Thoracic aorta (tissue), 2 donors: ENCODE results near the gene CYP4V2. TPM values are rescaled to one million over a fixed set of nuclear protein-coding genes. Genes with fewer than 3 reads are reported as not detected.

ENCODE experiments used
- ATAC-seq: fragments of 150-250 bp; one replicate; pipeline ENCODE4 v1.8.0; 2017; ENCODE audit warnings: low read depth; ENCODE audit not compliant: insufficient number of reproducible peaks, low FRiP score
- DNase-seq: peaks from one replicate; pipeline ENCODE4 v3.0.0-alpha.2; 2020; ENCODE audit warnings: low spot score
- H3K27ac ChIP-seq, 2 donors: fragments of 200-600 bp; sonication (generic); 1 replicate in 1 of 2; 2 replicates in 1 of 2; pipeline ENCODE4 v1.5.1; 2016; ENCODE audit warnings: mild to moderate bottlenecking in 2 of 2, moderate library complexity in 2 of 2
- H3K27me3 ChIP-seq: fragments of 200-600 bp; sonication (generic); replicated peaks from 2 replicates; pipeline ENCODE4 v1.6.0; 2016; ENCODE audit warnings: mild to moderate bottlenecking; ENCODE audit not compliant: insufficient read depth
- H3K36me3 ChIP-seq: fragments of 200-600 bp; sonication (generic); one replicate; pipeline ENCODE4 v1.5.1; 2016
- H3K4me1 ChIP-seq, 2 donors: fragments of 200-600 bp; sonication (generic); 1 replicate in 1 of 2; 2 replicates in 1 of 2; pipeline versions ENCODE4 v1.5.1 to v1.6.0; 2016; ENCODE audit warnings: low read depth in 2 of 2, mild to moderate bottlenecking in 1 of 2; ENCODE audit not compliant: control insufficient read depth in 1 of 2
- H3K4me3 ChIP-seq: fragments of 200-600 bp; sonication (generic); 2 replicates; pipeline ENCODE4 v1.5.1; 2016; ENCODE audit warnings: mild to moderate bottlenecking
- H3K9me3 ChIP-seq: fragments of 200-600 bp; sonication (generic); 2 replicates; pipeline ENCODE4 v1.5.1; 2016
- total RNA-seq, 2 donors: library from RNA; depleted of rRNA; stranded (reverse); fragments of >200 nt; gene quantifications; one replicate each; pipeline versions ENCODE4 v1.1.0 to v1.2.3, GENCODE V29; 2016
- TF ChIP-seq, protein P1 (sequence below): fragments of 200-600 bp; sonication (generic); IDR thresholded peaks from one replicate; pipeline ENCODE4 v1.5.1; 2019; ENCODE audit warnings: antibody characterized with exemption

Gene CYP4V2
- total RNA-seq, 2 donors from 2014 or later = 41.8 to 61.2 TPM

DNA sequence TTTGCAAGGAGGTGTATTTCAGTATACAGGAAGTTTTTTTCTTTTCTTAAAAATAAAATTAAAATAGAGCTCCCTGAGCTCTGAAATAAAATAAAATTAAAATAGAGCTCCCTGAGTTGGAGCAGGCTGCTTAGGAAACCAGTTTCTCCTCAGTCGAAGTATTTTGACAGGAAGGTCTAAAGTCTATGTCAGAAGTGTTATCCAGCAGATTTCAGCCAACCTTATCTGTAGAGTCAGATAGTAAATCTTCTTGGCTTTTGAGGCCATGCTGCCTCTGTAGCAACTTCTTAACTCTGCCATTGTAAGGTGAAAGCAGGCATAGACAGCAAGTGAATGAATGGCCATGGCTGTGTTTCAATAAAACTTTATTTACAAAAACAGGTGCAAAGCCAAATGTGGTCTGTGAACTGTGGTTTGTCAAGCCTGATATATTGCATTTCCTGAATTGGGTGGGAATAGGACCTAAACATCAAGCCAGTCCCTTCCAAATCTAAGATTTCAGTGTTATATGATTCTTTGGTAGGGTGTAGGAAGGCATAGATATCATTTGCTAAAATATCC lies 26.4 kb downstream of the CYP4V2 start:
- Histone ChIP-seq H3K27me3 (no peaks in the 10 kb centered on the region), H3K9me3 (no peaks in the 10 kb centered on the region), H3K27ac (no peak overlapping the region), H3K4me3 (no peak overlapping the region), H3K36me3 (no peaks in the 10 kb centered on the region), H3K4me1 (no peaks in the 10 kb centered on the region)
- DNase-seq = no peak
- no peak for ATAC-seq
- TF ChIP-seq, protein P1, sequence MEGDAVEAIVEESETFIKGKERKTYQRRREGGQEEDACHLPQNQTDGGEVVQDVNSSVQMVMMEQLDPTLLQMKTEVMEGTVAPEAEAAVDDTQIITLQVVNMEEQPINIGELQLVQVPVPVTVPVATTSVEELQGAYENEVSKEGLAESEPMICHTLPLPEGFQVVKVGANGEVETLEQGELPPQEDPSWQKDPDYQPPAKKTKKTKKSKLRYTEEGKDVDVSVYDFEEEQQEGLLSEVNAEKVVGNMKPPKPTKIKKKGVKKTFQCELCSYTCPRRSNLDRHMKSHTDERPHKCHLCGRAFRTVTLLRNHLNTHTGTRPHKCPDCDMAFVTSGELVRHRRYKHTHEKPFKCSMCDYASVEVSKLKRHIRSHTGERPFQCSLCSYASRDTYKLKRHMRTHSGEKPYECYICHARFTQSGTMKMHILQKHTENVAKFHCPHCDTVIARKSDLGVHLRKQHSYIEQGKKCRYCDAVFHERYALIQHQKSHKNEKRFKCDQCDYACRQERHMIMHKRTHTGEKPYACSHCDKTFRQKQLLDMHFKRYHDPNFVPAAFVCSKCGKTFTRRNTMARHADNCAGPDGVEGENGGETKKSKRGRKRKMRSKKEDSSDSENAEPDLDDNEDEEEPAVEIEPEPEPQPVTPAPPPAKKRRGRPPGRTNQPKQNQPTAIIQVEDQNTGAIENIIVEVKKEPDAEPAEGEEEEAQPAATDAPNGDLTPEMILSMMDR = no peak

DNA sequence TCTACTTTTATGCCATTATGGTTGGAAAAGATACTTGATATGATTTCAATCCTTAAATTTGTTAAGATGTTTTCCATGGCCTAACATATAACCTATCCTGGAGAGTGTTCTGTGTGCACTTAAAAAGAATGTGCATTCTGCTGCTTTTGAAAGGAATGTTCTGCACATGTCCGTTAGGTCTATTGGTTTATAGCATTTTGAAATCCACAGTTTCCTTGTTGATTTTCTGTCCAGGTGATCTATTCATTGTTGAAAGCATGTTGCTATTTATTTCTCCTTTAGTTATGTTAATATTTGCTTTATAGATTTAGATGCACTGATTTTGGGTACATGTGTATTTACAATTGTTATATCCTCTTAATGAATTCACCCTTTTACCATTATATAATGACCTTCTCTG lies 30.3 kb downstream of the CYP4V2 start:
- no peaks in the 10 kb centered on the region for H3K36me3 ChIP-seq
- no peaks in the 10 kb centered on the region for H3K4me1 ChIP-seq
- no peaks in the 10 kb centered on the region for H3K27me3 ChIP-seq
- H3K4me3 ChIP-seq = no peak overlapping the region
- no peak for DNase-seq
- ATAC-seq = no peak
- TF ChIP-seq, protein P1 = no peak
- peaks cover 4% of the 10 kb centered on the region for H3K9me3 ChIP-seq
- no peak overlapping the region for H3K27ac ChIP-seq

DNA sequence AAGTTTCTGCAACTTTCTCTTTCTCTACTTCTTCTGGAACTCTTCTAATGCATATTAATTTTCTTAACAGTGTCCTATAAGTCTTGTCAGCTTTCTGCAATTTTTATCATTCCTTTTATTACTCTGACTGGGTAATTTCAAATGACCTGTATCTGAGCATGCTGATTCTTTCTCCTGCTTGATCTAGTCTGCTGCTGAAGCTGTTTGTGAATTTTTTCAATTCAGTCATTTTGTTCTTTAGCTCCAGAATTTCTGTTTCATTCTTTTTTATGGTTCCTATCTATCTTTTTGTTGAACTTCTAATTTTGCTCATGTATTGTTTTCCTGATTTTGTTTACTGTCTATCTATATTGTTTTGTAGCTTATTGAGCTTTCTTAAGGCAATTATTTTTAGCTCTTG lies 34.5 kb downstream of the CYP4V2 start:
- H3K27me3 ChIP-seq = no peaks in the 10 kb centered on the region
- no peak overlapping the region for H3K4me3 ChIP-seq
- H3K9me3 ChIP-seq = peaks cover 4% of the 10 kb centered on the region
- peaks cover 0 to 6% of the 10 kb centered on the region in 2 donors for H3K4me1 ChIP-seq
- ATAC-seq (no peak), DNase-seq (no peak)
- no peaks in the 10 kb centered on the region for H3K36me3 ChIP-seq
- TF ChIP-seq, protein P1 = no peak
- no peak overlapping the region for H3K27ac ChIP-seq

DNA sequence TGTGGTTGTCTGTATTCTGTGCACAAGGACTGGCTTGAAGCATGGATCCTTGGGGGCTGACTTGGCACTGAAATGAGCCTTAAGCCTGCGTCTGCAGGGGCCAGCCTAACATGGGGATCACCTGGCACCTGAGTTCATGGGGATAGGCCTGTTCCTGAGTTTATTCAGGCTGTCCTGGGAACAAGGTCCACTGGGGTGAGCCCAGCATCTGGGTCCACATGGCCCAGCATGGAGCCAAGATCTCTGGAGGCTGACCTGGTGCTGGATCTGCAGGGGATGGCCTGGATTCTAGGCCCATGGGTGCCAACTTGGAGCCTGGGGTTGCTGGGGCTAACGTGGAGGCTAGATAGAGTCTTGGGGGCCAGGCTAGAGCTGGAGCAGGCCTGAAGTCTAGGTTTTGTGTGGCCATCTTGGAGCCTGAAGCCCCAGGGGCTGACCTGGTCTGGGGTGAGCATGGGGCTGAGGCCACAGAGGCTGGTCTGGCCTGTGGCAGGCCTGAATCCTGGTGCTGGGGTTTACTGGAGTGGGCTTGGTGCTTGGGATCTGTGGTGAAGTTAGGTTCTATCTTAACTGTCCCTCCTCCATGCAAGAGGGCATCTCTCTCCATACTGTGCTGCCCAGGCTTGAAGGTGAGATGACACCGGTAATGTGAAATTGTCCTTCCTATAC lies 35.3 kb downstream of the CYP4V2 start:
- no peak for ATAC-seq

DNA sequence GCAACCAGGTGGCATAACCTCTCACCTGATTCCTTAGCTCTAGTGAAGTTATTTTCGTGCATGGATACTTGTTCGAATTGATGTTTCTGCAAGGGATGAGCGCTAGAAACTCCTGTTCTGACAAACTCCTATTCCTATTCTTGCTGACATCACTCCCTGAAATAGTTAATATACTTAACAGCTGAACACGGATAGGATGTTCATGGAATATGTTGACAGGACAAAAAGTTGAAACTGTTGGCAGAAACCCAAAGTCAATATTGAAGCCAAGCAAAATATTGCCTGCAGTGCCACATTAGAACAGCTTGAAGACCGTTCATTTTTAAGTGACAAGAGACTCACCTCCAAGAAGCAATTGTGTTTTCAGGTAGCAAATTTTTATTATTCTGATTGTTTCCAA lies 35.9 kb downstream of the CYP4V2 start, which contains the start of gene KLKB1:
KLKB1 (plus strand) TSS at position 287 of the 400 bp plus-strand sequence. CDS start 689 bp downstream, outside the sequence.
- no peaks in the 10 kb centered on the region for H3K36me3 ChIP-seq
- no peak for ATAC-seq
- peak within 1 kb of the TSS; percentile 22 for H3K4me3 ChIP-seq
- H3K9me3 ChIP-seq = peaks cover 4% of the 10 kb centered on the region
- H3K4me1 ChIP-seq = peaks cover 0 to 6% of the 10 kb centered on the region in 2 donors
- no peaks in the 10 kb centered on the region for H3K27me3 ChIP-seq
- TF ChIP-seq, protein P1 = no peak
- no peak within 1 kb of the TSS for H3K27ac ChIP-seq
- DNase-seq = no peak

More for the DNA sequence above, 35.3 kb downstream of the CYP4V2 start:
- DNase-seq = no peak
- Histone ChIP-seq H3K27me3 (no peaks in the 10 kb centered on the region), H3K27ac (no peak overlapping the region), H3K9me3 (peaks cover 4% of the 10 kb centered on the region), H3K4me1 (peaks cover 0 to 6% of the 10 kb centered on the region in 2 donors), H3K36me3 (no peaks in the 10 kb centered on the region), H3K4me3 (no peak overlapping the region)
- TF ChIP-seq, protein P1 = no peak
